Measurements from ENCODE around the gene RELN. TPM values are rescaled to one million over a fixed set of nuclear protein-coding genes. Genes with fewer than 3 reads are reported as not detected.

RELN gene
- total and polyA plus RNA-seq, 9 donors = 0.68 to 8.7 (median 2.7) TPM

GRCh38 chr7:103469095-103469948, 520.1 kb downstream of the RELN start:
- H3K36me3 ChIP-seq = no peaks in the 10 kb centered on the region
- H3K27ac ChIP-seq = no peak overlapping the region
- intact Hi-C loops (cut with DNase I) = no loop called here
- no peak for TF ChIP-seq EP300 (IDR thresholded peaks at IDR 0.05)
- TF ChIP-seq CTCF (IDR thresholded peaks at IDR 0.05) = no peak
- TF ChIP-seq POLR2A (IDR thresholded peaks at IDR 0.05) = no peak
- H3K4me1 ChIP-seq (ENCODE audit: insufficient read depth) = no peaks in the 10 kb centered on the region
- H3K27me3 ChIP-seq = no peaks in the 10 kb centered on the region
- H3K9me3 ChIP-seq = no peaks in the 10 kb centered on the region
- H3K4me3 ChIP-seq = no peak overlapping the region
- 82 to 88% (median 83%) methylated on average over 4 of the region's 4 CpGs for WGBS, 3 donors
- DNase-seq = no peak

- no peak overlapping the region for H3K4me3 ChIP-seq
- H3K9me3 ChIP-seq = no peaks in the 10 kb centered on the region
- no peak for TF ChIP-seq EP300 (IDR thresholded peaks at IDR 0.05)
- TF ChIP-seq POLR2A (IDR thresholded peaks at IDR 0.05) = no peak
- no peak for TF ChIP-seq CTCF (IDR thresholded peaks at IDR 0.05)
- intact Hi-C loops (cut with DNase I) = no loop called here
- WGBS, 3 donors = 41 to 55% (median 52%) methylated on average over 3 of the region's 3 CpGs
- no peak overlapping the region for H3K27ac ChIP-seq
- no peak for DNase-seq
- no peaks in the 10 kb centered on the region for H3K36me3 ChIP-seq
- H3K27me3 ChIP-seq = no peaks in the 10 kb centered on the region
- H3K4me1 ChIP-seq (ENCODE audit: insufficient read depth) = no peaks in the 10 kb centered on the region
These were observed 522.6 kb downstream of the RELN start for GRCh38 chr7:103466814-103467213.

- no peak overlapping the region for H3K27ac ChIP-seq
- no peaks in the 10 kb centered on the region for H3K9me3 ChIP-seq
- no peak overlapping the region for H3K4me3 ChIP-seq
- H3K4me1 ChIP-seq (ENCODE audit: insufficient read depth) = no peaks in the 10 kb centered on the region
- H3K27me3 ChIP-seq = no peaks in the 10 kb centered on the region
- TF ChIP-seq CTCF (IDR thresholded peaks at IDR 0.05) = no peak
- TF ChIP-seq POLR2A (IDR thresholded peaks at IDR 0.05) = no peak
- no peak for TF ChIP-seq EP300 (IDR thresholded peaks at IDR 0.05)
- no peaks in the 10 kb centered on the region for H3K36me3 ChIP-seq
- DNase-seq = no peak
- 79 to 85% (median 80%) methylated on average over 7 of the region's 7 CpGs for WGBS, 3 donors
- intact Hi-C loops (cut with DNase I) = no loop called here
These were observed 527.1 kb downstream of the RELN start for GRCh38 chr7:103462358-103462757.

- Histone ChIP-seq H3K4me1 (ENCODE audit: insufficient read depth) (peaks cover 2% of the 10 kb centered on the region), H3K9me3 (no peaks in the 10 kb centered on the region), H3K4me3 (no peak overlapping the region), H3K27me3 (no peaks in the 10 kb centered on the region), H3K36me3 (no peaks in the 10 kb centered on the region), H3K27ac (no peak overlapping the region)
- 13 to 15% (median 14%) methylated on average over 17 of the region's 17 CpGs for WGBS, 3 donors
- no peak for DNase-seq
- no peak for TF ChIP-seq POLR2A (IDR thresholded peaks at IDR 0.05)
- no peak for TF ChIP-seq CTCF (IDR thresholded peaks at IDR 0.05)
- TF ChIP-seq EP300 (IDR thresholded peaks at IDR 0.05) = no peak
- intact Hi-C loops (cut with DNase I) = no loop called here
These were observed 542.1 kb downstream of the RELN start for GRCh38 chr7:103447073-103447960.
